HG03175 (cell line): ENCODE data around the gene MCCD1.

Experiments
- ATAC-seq: cut with Tn5 transposase; IDR thresholded peaks from one replicate; pipeline ENCODE4 v1.9.1; 2021; ENCODE audit warnings: mild to moderate bottlenecking, moderate library complexity; ENCODE audit not compliant: unreplicated experiment

MCCD1 gene

DNA sequence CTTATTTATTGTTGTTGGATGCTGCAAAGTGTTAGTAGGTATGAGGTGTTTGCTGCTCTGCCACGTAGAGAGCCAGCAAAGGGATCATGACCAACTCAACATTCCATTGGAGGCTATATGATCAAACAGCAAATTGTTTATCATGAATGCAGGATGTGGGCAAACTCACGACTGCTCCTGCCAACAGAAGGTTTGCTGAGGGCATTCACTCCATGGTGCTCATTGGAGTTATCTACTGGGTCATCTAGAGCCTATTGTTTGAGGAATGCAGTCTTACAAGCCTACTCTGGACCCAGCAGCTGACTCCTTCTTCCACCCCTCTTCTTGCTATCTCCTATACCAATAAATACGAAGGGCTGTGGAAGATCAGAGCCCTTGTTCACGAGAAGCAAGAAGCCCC, 18.8 kb upstream of the MCCD1 start:
- ATAC-seq, result no peak

DNA sequence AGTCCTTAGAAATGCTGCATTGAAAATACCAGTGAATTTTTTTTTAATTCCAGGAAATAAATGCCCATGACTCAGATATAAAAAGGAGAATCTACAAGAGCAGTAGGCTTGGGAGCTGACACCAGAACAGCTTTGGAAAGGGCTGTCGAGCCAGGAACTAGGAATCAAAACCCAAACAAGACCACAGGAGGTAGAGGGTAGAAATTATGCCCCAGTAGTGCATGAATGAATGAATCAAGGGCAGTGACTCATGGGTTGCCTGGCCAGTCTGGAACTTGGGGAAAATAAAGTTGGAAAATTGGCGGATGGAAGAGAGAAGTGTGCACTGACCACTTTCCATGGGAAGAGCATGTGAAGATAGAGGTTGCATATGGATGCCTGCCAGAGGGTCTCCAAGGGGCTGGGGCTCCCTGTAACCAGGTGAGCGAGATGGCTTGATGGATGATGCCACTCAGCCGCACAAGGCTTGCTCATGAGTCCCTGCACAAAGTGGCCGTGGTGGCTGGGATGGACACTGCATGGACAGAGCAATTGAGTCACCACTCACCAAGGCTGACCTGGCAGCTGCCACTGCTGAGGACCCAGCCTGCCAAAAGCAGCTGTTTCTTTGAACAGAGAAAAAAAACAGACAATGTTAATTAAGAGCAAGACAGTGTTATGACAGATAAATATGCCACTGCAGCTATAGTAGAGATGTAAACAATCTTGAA, 15.2 kb upstream of the MCCD1 start:
- no peak for ATAC-seq

DNA sequence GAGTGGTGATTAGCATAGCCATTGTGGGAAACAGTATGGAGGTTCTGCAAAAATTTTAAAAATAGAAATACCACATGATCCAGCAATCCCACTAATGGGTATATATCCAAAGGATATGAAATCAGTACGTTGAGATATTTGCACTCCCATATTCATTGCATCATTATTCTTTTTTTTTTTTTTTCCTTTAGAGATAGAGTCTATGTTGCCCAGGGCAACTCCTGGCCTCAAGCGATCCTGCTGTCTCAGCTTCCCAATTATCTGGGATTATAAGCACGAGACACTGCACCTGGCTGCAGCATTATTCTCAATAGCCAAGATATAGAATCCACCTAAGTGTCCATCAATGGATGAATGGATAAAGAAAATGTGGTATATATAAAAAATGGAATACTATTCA, 6.9 kb upstream of the MCCD1 start:
- no peak for ATAC-seq

DNA sequence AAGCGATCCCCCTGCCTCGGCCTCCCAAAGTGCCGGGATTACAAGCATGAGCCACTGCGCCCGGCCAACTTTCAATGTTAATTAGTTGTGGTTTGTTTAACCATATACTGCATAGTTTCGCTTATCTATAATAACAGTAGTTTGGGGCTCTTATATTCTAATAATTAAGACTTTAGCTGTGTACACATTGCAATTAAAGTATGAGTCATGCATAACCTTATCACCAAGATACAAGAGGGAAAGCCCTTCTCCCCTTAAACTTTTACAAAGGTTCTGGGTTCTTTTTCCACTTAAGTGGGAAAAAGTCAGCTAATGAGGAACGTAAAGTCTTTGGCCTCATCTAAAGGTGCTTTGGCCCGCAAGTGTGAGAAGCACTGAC, 3.2 kb upstream of the MCCD1 start:
- no peak for ATAC-seq

DNA sequence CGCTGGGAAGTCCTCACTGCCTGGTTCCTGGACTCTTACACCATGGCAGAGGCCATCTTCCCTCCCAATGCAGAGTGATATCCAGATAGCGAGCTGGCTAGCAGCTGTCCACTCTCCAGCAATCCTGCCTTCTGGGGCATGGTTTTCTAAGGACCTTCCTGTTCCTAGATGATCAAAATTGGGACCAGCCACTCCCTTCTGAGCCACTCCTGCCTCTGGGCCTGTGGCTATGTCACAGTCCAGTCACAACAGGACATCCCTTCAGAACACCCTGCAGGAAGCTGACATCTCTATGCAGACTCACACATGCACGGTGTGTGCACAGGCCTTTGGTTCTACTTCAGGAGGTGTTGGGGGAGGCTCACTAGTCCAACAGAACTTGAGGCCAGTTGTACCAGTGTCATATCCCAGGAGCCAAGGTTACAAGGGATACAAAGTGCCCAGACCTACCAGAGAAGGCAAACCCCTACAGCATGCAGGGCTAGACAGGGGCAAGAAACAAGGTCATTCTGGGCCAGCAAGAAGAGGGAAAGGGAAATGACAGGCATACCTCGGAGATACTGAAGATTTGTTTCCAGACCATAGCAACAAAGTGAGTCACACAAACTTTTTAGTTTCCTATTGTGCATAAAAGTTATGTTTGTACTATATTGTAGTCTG, 2.7 kb upstream of the MCCD1 start:
- ATAC-seq, result no peak

DNA sequence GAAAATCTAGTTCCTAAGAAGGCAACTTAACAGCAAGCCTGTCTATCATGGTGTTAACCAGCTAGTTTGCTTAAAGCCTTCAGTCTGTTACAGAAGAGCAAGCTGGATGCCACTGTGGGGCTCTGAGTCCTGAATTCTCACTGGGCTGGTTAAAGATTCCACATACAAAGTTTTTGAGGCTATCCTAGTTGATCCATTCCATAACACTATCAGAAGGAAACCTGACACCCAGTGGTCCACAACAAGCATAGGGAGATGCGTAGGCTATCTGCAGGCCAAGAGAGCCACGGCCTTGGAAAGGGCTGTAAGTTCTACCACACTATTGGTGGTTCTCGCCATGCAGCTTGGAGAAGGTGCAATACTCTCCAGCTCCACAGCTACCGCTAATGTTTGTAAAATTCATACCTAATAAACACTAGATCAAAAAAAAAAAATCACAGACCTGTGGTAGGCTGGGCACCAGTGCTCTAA, 420 bp upstream of the MCCD1 start:
- ATAC-seq, result no peak

DNA sequence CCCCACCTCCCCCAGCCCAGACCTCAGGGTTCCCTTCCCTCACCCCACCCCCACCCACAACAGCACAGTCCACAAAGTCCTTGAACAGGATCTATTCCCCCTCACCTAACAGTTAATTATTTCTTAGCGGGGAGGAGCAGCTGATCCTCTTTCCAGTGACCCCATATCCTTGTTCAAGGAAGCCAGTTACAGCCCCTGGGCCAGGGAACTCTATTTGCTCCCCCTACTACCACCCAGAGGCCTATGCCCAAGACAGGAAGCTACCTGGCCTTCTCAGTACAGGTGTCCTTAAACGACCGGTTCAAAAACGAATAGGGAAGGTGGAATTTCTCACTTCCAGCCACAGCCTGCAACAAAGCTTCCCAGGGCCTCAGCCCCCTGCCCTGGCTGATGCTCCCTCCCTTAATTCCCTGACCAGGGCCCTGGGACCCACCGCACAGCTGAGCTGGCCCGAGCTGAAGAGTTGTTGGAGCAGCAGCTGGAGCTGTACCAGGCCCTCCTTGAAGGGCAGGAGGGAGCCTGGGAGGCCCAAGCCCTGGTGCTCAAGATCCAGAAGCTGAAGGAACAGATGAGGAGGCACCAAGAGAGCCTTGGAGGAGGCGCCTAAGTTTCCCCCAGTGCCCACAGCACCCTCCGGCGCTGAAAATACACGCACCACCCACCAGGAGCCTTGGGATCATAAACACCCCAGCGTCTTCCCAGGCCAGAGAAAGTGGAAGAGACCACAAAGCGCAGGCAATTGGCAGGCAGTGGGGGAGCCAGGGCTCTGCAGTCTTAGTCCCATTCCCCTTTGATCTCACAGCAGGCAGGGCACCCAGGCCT, 778 bp downstream of the MCCD1 start:
- ATAC-seq, result no peak

DNA sequence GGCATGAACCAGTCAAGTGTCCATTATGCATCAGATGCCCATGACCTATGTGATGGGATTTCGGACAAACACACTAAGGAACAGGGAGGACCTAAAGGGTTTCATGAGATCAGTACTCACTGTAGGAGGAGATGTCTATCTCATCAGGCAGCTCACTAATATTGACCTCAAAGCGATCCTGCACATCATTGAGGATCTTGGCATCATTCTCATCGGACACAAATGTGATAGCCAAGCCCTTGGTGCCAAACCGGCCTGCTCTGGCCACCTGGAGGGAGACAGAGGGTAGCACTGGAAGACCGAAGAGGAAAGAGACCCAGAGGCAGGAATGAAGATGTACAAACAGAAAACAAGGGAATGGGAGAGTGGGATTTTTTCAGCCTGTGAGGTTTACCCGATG, 1.9 kb downstream of the MCCD1 start:
- ATAC-seq, result no peak

DNA sequence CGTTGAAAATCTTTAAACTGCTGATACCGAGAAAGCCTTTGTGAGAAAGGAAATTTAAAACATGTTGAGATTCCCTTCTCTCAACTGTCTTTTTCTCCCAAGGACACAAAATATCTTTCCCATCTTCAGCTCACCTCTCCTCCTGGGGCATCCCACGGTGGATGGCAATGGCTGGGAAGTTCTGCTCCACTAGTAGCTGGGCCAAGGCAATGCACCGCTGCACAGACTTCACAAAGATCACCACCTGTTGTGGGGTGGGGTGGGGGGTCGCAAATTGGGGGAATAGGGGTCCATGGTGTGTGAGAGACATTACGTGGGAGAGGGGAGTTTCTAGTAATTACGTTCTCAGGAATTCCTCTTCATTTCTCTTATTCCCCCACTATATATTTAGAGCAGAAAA, 2.4 kb downstream of the MCCD1 start:
- ATAC-seq, result no peak

DNA sequence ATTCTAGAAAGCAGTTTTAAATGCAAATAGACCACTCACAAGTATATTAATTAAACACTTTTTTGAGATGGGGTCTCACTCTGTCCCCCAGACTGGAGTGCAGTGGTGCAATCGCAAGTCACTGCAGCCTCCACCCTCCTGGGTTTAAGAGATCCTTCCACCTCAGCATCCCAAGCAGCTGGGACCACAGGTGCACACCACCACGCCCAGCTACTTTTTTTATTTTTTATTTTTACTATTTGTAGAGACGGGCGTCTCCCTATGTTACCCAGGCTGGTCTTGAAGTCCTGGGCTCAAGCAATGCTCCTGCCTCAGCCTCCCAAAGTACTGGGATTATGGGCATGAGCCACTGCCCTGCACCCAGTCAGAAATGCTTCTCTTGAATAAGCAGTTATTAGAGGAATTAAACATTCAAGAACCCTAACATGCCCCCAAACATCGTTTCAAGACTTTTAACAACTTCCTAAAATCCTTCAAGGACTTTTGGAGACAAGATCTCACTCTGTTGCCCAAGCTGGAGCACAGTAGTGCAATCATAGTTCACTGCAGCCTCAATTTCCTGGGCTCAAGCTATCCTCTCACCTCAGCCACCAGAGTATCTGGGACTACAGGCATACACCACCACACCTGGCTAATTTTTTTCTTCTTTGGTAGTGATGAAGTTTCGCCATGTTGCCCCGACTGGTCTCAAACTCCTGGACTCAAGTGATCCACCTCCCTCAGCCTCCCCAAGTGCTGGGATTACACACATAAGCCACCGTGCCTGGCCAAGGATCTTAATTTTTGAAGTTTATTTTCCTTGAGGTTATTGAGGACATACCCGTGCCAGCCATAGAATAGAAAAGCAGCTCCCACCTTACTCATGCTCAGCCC, 3.2 kb downstream of the MCCD1 start:
- no peak for ATAC-seq

DNA sequence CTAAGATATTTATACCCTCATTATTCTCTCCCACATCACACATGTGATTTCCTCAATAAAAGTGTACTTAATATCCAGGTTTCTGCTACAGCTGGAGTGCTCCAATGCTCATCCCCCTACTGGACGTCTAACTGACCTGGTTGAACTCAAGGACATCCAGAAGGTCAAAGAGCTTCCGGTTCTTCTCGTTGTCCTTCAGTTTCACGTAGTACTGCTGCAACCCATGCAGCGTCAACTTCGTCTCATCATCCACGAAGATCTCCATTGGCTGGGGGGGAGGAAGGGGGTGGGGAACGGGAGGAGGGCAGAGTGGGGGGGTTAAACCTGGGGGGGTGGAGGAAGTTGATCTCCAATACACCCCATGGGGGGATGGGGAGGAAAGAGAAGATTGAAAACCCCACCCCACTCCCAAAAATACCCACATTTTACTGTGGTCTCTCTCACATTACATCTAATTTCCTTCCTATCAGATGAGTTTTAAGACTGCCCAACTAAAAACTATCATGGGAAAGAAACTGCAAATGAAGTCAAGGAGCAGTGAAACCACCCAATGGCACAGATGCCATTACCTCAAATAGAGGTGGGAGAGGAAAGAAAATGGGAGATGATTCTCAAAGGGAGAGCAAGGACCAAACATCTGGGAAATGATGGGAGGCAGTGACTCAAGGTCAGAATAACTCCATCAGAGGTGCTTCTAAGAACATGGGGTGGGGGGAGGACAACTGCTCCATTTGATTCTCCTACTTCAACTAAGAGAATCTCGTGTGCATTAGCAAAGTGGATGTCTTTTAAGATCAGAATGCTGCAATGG, 4.1 kb downstream of the MCCD1 start:
- no peak for ATAC-seq

DNA sequence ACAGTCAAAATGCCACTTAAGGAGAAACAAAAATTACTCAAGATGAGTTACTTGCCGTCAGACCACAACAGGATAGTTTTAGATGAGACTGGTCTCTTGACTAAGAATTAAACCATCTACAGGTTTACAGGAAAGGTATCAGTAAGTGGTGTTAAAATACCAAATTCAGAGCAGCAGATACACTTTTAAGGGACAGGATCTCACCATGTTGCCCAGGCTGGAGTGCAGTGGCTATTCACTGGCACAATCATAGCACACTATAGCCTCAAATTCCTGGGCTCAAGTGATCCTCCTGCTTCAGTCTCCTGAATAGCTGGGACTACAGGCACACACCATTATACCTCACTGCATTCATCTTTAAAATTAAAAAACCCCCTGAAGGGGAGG, 4.7 kb downstream of the MCCD1 start:
- no peak for ATAC-seq

DNA sequence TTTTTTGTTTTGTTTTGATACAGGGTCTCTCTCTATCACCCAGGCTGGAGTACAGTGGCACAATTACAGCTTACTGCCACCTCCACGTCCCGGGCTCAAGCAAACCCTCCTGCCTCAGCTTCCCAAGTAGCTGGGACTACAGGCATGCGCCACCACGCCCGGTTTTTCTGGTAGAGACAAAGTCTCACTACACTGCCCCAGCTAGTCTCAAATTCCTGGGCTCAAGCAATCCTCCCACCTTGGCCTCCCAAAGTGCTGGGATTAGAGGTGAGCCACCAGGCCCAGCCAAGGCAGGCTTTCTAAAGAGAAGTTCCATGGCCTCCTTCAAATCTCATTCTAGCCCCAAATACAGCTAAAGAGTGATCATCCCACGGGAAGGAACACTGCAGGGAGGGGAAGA, 5.2 kb downstream of the MCCD1 start:
- ATAC-seq, result no peak

DNA sequence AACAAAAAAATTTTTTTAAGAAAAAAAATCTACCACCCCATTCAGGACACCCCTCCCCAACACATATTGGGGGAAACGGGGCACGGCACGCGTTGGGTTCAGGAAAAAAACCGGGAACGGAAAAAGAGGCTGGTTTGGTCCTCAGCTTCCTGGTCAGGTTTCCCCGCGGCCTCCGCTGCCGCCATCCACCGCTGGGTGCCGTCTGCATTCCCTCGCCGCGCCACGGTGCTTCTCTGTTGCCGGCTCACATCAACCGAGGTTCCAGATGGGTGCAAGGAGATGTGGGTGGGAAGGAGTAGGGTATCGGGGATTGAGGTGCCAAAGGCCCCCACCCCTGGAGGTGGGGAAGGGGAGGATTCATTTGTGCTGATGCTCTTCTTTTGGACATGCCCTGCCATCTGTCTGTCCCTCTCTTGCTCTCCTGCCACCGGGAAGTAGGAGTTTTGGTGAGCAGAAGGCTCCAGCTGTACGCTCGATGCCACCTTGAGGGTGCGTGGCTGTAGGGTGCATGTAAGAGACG, 5.8 kb downstream of the MCCD1 start:
- no peak for ATAC-seq

DNA sequence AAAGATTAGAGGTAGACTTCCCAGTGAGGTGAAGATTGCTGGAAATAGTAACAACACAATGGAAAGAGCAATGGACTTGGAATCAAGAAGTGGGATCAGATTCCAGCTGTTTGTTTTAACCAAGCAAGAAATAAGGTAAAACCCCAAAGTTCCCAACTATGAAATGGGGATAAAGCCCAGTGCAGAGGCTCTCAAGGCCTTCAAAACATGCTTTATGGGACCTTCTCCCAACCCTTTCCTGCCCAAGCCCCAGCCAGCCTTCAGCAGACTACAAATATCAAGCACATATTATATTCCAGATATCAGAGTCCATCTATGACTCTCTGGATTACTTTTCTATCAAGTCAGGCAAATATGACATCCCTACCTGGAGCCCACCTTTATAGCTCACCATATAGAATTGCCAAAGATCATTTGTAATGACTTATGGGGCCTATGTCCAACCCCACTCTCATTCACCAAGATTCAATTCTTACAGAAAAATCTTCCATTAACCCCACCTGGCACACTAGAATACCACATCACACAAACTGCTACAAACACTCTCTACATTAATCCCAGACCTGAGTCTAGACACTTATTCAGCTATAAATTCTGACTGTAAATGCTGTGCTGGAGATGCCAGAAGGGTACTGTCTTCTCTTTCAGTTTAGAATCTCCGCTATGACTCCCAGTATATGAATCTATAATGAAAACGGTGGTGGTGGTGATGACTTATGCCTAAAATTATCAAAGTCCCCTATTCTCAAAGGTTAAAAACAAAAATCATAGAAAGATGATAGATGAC, 7.0 kb downstream of the MCCD1 start:
- ATAC-seq, result no peak

DNA sequence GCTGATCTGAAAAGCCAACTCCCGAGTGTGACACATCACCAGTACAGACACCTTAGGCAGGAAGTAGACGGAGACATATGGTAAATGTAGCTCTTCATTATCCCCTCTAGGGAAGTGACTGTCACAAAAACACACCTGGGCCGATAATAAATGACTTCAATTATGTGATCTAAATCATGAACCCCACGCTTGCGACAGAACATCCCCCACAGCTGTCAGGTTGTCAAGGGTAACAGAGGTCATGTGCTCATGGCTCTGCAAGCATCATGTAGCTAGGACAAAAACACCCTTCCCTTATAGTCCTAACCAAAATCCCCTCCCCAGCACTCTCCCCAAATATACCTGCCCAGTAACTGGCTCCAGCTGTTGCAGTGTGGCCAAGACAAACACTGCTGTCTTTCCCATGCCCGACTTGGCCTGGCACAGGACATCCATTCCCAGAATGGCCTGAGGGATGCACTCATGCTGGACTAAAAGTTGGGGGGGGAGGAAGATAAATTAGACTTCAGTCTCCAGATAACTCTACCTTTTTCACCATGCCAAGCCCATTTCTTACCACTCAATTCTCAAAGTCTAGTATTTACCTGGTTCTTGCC, 10.1 kb downstream of the MCCD1 start:
- no peak for ATAC-seq

DNA sequence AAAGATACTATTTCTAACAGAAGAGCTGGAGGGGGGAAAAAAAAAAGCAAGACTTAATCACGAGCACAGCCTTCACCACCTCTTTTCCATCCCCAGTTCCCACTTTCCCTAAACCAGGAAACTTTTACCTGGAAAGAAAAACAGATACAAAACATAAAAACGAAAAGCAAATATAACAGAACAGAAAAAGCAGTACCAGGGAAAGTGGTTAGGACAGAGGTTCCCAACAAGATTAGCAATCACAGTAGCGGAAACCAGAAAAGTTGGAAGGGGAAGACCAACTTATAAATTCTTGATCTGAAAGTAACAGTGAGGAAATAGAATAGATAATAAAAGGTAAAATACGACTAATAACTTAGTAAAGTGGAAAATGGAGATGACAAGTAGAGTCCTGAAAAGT, 11.9 kb downstream of the MCCD1 start:
- no peak for ATAC-seq

DNA sequence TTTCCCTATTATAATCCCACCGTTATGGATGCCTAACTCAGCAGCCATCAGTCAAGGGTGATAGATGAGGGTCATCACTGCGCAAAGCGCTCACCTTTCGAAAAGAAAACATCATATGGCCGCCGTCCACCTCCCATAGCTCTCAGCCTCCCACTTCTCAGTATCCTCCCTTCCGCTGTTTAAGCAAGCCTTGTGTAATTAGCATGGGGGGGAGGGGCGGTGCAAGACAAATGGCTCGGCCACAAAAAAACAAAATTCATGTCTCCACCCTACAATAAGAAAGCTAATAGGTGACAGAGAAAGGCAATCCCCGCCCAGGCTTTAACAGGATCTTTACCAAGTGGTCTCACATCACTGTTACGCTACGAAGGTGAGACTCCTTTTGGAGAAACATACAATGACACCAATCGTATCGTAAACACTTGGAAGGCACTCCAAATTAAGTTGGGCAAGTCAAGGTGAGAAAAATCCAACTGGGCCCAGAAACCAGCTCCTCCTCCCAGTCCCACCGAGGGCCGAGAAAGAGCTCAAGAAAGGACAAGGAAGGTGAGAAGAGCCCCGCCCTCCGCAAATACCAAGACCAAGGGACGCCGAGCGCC, 12.4 kb downstream of the MCCD1 start:
- ATAC-seq, result no peak
